ENCODE measurements around the gene RXFP4.

- TF ChIP-seq POLR2A (IDR thresholded peaks at IDR 0.05; ENCODE audit: extremely low read depth, insufficient read length): no peak
- TF ChIP-seq CTCF (IDR thresholded peaks at IDR 0.05; ENCODE audit: low read depth, low read length): no peak
Measured at GRCh38 chr1:155918660-155919059, 22.8 kb upstream of the RXFP4 start.
